Fibroblast of lung (primary cell): Measurements from ENCODE around the gene MUC21. TPM values are rescaled to one million over a fixed set of nuclear protein-coding genes. Genes with fewer than 3 reads are reported as not detected.

Experiments
- DNase-seq, 2 donors: peaks; one replicate each; pipeline versions ENCODE4 v3.0.0 to v3.0.0-alpha.2; 2010; ENCODE audit warnings: low read depth in 2 of 2
- H2AFZ ChIP-seq: 2 replicates; pipeline ENCODE4 v1.5.1; 2012; ENCODE audit warnings: low read length, control low read depth, inconsistent platforms
- H3K27ac ChIP-seq: 2 replicates; pipeline ENCODE4 v1.5.1; 2011; ENCODE audit warnings: low read length, control low read depth; ENCODE audit not compliant: insufficient read depth
- H3K27me3 ChIP-seq: 2 replicates; pipeline ENCODE4 v1.5.1; 2011; ENCODE audit warnings: mild to moderate bottlenecking, low read length; ENCODE audit not compliant: control insufficient read depth, insufficient read depth
- H3K36me3 ChIP-seq: 2 replicates; pipeline ENCODE4 v1.5.1; 2011; ENCODE audit warnings: low read length; ENCODE audit not compliant: control insufficient read depth, insufficient read depth
- H3K4me1 ChIP-seq: 2 replicates; pipeline ENCODE4 v1.5.1; 2011; ENCODE audit warnings: low read length; ENCODE audit not compliant: control insufficient read depth, insufficient read depth; ENCODE audit errors: extremely low read depth
- H3K4me2 ChIP-seq: 2 replicates; pipeline ENCODE4 v1.5.1; 2011; ENCODE audit warnings: low read length, control low read depth; ENCODE audit not compliant: insufficient read depth; ENCODE audit errors: extremely low read depth
- H3K4me3 ChIP-seq, 4 experiments: fragments of 200-600 bp in 1 of 4; sonication (generic) in 1 of 4; replicated peaks in 1 of 4; 2 replicates each; pipeline ENCODE4 v1.5.1; 2011 to 2016; ENCODE audit warnings: low read length in 4 of 4, low read depth in 3 of 4, mild to moderate bottlenecking in 3 of 4, control low read depth in 2 of 4, inconsistent platforms in 1 of 4, mixed read lengths in 1 of 4; ENCODE audit not compliant: insufficient read depth in 1 of 4; ENCODE audit errors: control extremely low read depth in 1 of 4
- H3K79me2 ChIP-seq: 2 replicates; pipeline ENCODE4 v1.5.1; 2012; ENCODE audit warnings: mild to moderate bottlenecking, low read length, inconsistent platforms; ENCODE audit not compliant: control insufficient read depth, insufficient read depth
- H3K9ac ChIP-seq: 2 replicates; pipeline ENCODE4 v1.5.1; 2011; ENCODE audit warnings: mild to moderate bottlenecking, low read length, control low read depth; ENCODE audit not compliant: insufficient read depth
- H3K9me3 ChIP-seq: 2 replicates; pipeline ENCODE4 v1.5.1; 2012; ENCODE audit warnings: low read depth, low read length; ENCODE audit not compliant: control insufficient read depth, insufficient read depth
- H4K20me1 ChIP-seq: 2 replicates; pipeline ENCODE4 v1.5.1; 2011; ENCODE audit warnings: low read length; ENCODE audit not compliant: control insufficient read depth, insufficient read depth; ENCODE audit errors: extremely low read depth
- EZH2 ChIP-seq: IDR thresholded peaks from 2 replicates; pipeline ENCODE4 v1.5.1; 2012; ENCODE audit warnings: low read length, control low read depth, mild to moderate bottlenecking; ENCODE audit errors: missing control alignments
- polyA plus RNA-seq, 2 donors: library from polyadenylated mRNA; depleted of rRNA in 1 of 2; stranded (reverse) in 1 of 2; unstranded in 1 of 2; fragments of >200 nt; gene quantifications; 2 replicates each; pipeline ENCODE4 v1.2.1, GENCODE V29; 2011 to 2012; ENCODE audit warnings: missing spikeins in 1 of 2
- total RNA-seq: library from RNA; depleted of rRNA; stranded (reverse); fragments of >200 nt; gene quantifications from 2 replicates; pipeline ENCODE4 v1.2.1, GENCODE V29; 2014
- TF ChIP-seq, protein P1 (sequence below), 2 donors: IDR thresholded peaks in 1 of 2; conservative IDR thresholded peaks in 1 of 2; 1 replicate in 1 of 2; 2 replicates in 1 of 2; pipeline ENCODE4 v1.5.1; 2011 to 2012; ENCODE audit warnings: low read length in 2 of 2, control low read depth in 1 of 2, inconsistent platforms in 1 of 2, low read depth in 1 of 2, mild to moderate bottlenecking in 1 of 2

MUC21 gene
- total and polyA plus RNA-seq, 2 donors (not counting 1 experiment from before 2014, with no cell fraction given), result not detected

DNA sequence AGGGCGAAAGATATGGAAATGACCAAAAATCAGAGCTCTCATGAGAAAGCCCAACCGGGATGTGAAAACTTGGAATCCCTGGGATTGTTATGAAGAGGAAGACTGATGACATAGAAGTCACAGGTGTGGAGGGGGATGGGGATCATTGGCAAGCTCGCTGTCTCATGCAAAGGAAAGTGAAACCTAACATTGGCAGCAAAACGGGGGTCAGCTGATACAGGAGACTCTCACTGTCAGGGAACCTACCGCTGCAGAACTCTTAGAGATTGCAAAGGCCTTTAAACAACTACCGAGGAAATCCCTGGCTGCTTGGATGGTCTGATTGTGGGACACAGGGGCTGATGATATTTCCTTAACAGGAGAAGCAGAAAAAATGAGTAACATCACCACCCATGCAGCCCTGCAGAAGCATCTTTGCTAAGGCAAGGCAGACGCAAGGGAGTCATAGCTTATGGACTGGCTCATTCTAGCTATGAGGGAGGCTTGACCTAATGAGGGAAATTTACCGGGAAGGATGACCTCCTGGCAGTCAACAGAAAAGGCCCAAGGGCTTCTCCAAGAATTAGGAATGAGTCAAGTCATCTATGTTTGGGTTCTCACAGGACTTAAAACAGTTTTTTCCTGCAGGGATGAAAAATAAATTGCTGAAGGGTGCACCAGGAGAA lies 7.0 kb downstream of the MUC21 start:
- no peak for DNase-seq
- TF ChIP-seq, protein P1, sequence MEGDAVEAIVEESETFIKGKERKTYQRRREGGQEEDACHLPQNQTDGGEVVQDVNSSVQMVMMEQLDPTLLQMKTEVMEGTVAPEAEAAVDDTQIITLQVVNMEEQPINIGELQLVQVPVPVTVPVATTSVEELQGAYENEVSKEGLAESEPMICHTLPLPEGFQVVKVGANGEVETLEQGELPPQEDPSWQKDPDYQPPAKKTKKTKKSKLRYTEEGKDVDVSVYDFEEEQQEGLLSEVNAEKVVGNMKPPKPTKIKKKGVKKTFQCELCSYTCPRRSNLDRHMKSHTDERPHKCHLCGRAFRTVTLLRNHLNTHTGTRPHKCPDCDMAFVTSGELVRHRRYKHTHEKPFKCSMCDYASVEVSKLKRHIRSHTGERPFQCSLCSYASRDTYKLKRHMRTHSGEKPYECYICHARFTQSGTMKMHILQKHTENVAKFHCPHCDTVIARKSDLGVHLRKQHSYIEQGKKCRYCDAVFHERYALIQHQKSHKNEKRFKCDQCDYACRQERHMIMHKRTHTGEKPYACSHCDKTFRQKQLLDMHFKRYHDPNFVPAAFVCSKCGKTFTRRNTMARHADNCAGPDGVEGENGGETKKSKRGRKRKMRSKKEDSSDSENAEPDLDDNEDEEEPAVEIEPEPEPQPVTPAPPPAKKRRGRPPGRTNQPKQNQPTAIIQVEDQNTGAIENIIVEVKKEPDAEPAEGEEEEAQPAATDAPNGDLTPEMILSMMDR (conservative IDR thresholded peaks at IDR 0.05 in 1 of 2, IDR thresholded peaks at IDR 0.05 in 1 of 2; ENCODE audit: low read depth in 1 of 2, low read length in 2 of 2), result no peak
- TF ChIP-seq EZH2, result no peak

DNA sequence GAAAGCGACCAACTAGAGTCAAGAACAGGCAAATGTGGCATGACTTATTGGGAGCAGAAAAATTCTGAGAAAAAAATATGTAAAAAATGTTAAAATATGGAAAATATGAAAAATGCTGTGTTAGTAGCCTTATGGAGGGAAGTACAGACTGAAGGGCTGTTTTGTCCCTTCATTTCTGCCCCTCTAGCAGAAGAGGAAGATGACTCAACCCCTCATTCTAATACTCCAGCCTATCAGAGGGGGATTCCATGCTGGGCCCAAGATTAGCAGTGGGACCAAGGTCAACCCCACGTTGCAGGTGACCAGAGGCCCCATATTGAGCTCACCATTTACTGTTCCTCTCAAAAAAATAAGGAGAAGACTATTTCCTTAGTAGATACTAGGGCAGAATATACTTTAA lies 8.4 kb downstream of the MUC21 start:
- no peak for DNase-seq
- no peak overlapping the region for H3K9ac ChIP-seq

More for the DNA sequence above, 7.0 kb downstream of the MUC21 start:
- no peak overlapping the region for H3K9ac ChIP-seq
- H3K27ac ChIP-seq, result no peak overlapping the region
- H3K4me3 ChIP-seq, result no peak overlapping the region
- no peaks in the 10 kb centered on the region for H4K20me1 ChIP-seq
- H3K27me3 ChIP-seq, result no peaks in the 10 kb centered on the region
- H3K9me3 ChIP-seq, result no peaks in the 10 kb centered on the region
- H3K4me1 ChIP-seq, result no peaks in the 10 kb centered on the region
- H2AFZ ChIP-seq, result no peak overlapping the region
- no peaks in the 10 kb centered on the region for H3K79me2 ChIP-seq
- no peaks in the 10 kb centered on the region for H3K36me3 ChIP-seq
- no peak overlapping the region for H3K4me2 ChIP-seq

DNA sequence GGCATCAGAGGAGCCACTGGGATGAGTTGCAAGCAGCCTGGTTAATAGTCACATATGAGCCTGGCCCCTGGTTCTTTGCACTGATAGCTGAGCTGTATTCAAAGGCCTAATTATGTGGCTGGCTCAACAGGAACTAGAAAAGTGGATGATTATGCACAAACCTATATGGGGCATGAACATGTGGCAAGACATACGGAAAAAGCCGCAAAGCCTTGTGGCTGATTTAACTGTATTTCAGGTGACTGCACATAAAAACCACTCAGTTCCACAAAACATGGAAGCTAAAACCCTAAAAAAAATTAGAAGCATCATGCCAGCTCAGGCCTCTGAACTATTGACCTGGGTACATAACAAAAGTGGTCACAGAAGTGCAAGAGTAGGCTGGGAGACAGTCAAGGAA lies 13.8 kb downstream of the MUC21 start:
- H3K4me2 ChIP-seq, result no peak overlapping the region
- no peaks in the 10 kb centered on the region for H4K20me1 ChIP-seq
- H3K27ac ChIP-seq, result no peak overlapping the region
- H3K27me3 ChIP-seq, result peaks cover 2% of the 10 kb centered on the region
- H3K9me3 ChIP-seq, result no peaks in the 10 kb centered on the region
- no peaks in the 10 kb centered on the region for H3K79me2 ChIP-seq
- no peaks in the 10 kb centered on the region for H3K4me1 ChIP-seq
- no peak overlapping the region for H3K9ac ChIP-seq
- DNase-seq, result no peak
- no peak overlapping the region for H3K4me3 ChIP-seq
- H2AFZ ChIP-seq, result no peak overlapping the region
- TF ChIP-seq, protein P1 (conservative IDR thresholded peaks at IDR 0.05 in 1 of 2, IDR thresholded peaks at IDR 0.05 in 1 of 2; ENCODE audit: low read depth in 1 of 2, low read length in 2 of 2), result no peak
- TF ChIP-seq EZH2, result no peak
- H3K36me3 ChIP-seq, result no peaks in the 10 kb centered on the region

More for the DNA sequence above, 8.4 kb downstream of the MUC21 start:
- Histone ChIP-seq H3K9me3 (no peaks in the 10 kb centered on the region), H3K4me1 (no peaks in the 10 kb centered on the region), H3K36me3 (no peaks in the 10 kb centered on the region), H2AFZ (no peak overlapping the region), H3K79me2 (no peaks in the 10 kb centered on the region), H3K4me2 (no peak overlapping the region), H3K27me3 (no peaks in the 10 kb centered on the region), H3K4me3 (no peak overlapping the region), H4K20me1 (no peaks in the 10 kb centered on the region), H3K27ac (no peak overlapping the region)
- TF ChIP-seq EZH2, result no peak
- TF ChIP-seq, protein P1 (conservative IDR thresholded peaks at IDR 0.05 in 1 of 2, IDR thresholded peaks at IDR 0.05 in 1 of 2; ENCODE audit: low read depth in 1 of 2, low read length in 2 of 2), result no peak
